HG03108 (cell line): Measurements from ENCODE around the gene GMDS.

Experiments
- ATAC-seq: cut with Tn5 transposase; IDR thresholded peaks from one replicate; pipeline ENCODE4 v1.9.1; 2021; ENCODE audit warnings: moderate library complexity; ENCODE audit not compliant: unreplicated experiment

Gene GMDS

GRCh38 chr6:2140438-2141128 lies 104.8 kb downstream of the GMDS start:
- ATAC-seq = no peak

- ATAC-seq = no peak
These were observed 110.0 kb downstream of the GMDS start for GRCh38 chr6:2135401-2135800.

- no peak for ATAC-seq
These were observed 110.9 kb downstream of the GMDS start for GRCh38 chr6:2134554-2134953.

- ATAC-seq = no peak
These were observed 111.6 kb downstream of the GMDS start for GRCh38 chr6:2133716-2134310.

- no peak for ATAC-seq
These were observed 112.5 kb downstream of the GMDS start for GRCh38 chr6:2132916-2133315.

DNA sequence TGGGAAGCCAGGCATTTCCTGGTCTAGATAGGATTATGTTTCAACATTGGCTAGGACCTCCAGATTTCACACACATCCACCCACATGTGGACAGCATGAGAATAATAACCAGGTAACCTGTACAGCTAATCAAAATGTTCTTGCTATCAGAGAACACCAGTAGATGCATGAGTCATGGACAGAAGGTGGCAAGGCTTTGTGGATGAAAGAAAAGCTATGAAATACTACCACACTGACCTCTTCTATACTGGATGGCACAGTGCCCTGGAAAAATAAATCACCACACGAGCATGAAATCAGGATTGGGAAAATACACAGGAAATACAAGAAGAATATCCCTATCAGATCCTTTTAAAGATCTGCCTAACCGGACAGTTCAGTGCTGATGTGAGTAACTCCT lies 113.0 kb downstream of the GMDS start:
- ATAC-seq = no peak

DNA sequence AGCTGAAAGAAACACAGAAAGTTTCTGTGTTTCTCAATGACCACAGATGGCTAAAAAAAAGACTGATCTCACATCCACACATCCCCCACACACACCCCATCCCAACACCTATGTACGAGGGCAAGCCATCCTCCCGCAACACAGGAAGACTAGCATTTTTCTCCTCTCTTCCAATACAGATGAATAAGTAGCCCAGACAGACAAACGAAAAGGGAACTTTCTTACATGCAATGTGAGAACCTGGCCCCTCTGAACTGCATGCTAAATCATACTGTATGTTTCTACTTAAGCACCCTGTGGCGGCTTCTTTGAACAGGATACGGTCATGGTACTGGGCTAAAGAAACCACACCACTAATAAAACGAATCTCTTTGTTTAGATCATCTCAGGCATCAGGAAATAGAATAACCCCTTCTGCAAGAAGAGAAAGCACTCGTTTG lies 116.2 kb downstream of the GMDS start:
- no peak for ATAC-seq

DNA sequence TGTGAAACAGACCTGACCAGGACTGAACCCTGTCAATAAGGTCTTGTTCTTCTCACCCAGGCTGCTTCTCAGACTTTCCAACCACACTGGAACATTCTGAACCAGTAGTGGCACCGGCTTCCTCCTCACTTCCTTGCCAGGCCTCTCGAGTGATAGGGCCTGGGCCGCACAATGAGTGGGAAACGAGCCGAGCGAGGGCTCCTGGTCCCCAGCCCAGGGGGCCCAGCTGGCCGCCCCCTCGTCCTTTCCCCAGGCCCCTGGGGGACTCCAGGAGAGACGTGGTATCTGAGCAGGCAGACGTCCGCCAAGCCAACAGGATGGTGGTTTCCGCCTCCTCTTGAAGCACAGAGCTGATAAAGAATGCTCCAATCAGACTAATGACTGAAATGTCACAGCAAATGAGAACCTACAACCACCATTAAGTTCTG lies 117.9 kb downstream of the GMDS start:
- no peak for ATAC-seq

DNA sequence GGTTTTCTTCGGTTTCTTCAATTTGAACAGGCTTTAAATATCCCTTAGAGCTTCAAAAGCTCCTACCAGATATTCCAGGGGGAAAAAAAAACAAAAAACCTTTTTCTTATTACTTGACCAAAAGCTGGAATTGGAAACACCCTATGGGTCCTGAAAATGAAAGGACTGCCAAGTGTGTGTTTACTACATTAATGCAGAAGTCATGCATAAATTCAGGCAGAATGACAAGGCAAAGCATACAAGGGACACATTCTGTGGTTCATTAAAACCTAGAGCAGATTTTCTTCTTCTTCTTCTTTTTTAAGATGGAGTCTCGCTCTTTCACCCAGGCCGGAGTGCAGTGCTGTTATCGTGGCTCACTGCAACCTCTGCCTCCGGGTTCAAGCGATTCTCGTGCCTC lies 119.1 kb downstream of the GMDS start:
- ATAC-seq = no peak

GRCh38 chr6:2125158-2125557 lies 120.2 kb downstream of the GMDS start:
- no peak for ATAC-seq

GRCh38 chr6:2124260-2124709 lies 121.1 kb downstream of the GMDS start:
- ATAC-seq = no peak

DNA sequence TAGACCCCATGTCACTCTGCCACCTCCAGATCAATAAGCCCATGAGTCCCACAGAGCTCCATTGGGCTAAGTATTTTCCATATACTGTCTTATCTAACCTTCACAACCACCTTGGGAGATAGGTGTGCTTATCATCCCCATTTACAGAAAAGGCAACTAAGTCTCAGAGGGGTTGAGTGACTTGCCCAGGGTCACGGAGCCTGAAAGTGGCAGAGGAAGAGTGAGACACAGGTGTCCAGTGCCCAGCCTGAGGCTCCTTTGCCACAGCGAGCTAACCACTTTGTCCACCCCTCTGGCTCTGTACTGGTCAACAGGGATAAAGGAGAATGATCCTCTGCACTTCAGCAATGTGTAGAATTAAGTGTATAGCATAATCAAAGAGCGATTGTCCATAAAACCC lies 124.5 kb downstream of the GMDS start:
- no peak for ATAC-seq

DNA sequence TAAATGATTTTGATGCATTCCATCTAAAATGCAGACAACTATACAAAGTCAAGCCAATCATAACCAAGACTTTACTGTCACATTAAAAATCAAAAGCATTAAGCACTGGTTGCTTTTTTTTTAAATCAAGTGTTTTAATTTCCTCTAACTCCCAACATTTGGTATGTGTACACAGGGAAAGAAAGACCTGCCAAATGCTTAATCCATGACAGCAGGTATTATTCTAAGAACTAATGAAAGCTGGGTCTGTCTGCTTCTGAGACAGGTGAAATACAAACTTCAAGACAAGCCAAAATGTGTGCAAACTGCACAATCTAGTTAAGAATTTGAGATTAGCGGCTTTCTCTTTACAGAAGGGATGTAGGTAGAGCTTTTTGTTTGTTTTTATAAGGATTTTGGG lies 126.1 kb downstream of the GMDS start:
- no peak for ATAC-seq

DNA sequence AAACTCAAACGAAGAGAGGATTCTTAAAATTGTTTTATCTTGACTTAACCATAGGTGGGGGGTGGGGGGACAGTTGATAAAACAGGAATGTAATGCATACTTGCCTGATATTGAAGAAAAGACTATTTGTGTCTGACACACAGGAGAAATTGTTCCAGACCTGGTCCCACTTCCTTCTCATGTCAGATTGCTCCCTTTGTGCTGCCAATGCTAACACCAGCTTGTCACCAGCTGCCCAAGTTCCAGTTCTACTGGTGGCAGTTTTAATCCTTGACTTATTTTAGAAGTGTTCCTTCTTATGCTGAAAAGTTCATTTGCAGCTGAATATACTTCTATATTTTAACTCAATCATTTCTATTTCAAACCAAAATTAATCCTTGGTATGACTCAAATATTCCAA lies 127.3 kb downstream of the GMDS start:
- ATAC-seq = no peak

GRCh38 chr6:2117447-2117846 lies 128.0 kb downstream of the GMDS start:
- no peak for ATAC-seq

GRCh38 chr6:2116496-2116895 lies 128.9 kb downstream of the GMDS start:
- no peak for ATAC-seq

DNA sequence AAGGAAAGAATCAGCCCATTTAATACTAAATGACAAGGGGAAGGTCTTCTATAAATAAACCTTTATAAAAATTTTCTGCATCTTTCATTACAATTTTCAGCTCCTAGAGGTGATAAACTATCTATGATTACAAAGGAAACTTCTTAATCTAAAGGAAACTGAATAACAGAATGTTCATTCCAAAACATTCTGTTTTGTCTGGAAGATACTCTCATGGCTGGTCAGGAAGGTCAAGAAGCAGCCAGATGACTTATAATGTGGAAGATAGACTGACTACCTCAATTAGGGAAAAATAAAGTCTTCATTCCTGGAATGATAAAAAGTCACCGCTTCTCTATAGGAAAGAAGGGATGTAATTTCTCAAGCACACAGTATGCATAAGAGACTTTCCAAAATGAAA lies 131.3 kb downstream of the GMDS start:
- no peak for ATAC-seq

- ATAC-seq = no peak
These were observed 134.2 kb downstream of the GMDS start for GRCh38 chr6:2111162-2111677.

- ATAC-seq = peak; percentile 63
These were observed 134.9 kb downstream of the GMDS start for GRCh38 chr6:2110504-2110903.

- no peak for ATAC-seq
These were observed 135.6 kb downstream of the GMDS start for GRCh38 chr6:2109796-2110195.

DNA sequence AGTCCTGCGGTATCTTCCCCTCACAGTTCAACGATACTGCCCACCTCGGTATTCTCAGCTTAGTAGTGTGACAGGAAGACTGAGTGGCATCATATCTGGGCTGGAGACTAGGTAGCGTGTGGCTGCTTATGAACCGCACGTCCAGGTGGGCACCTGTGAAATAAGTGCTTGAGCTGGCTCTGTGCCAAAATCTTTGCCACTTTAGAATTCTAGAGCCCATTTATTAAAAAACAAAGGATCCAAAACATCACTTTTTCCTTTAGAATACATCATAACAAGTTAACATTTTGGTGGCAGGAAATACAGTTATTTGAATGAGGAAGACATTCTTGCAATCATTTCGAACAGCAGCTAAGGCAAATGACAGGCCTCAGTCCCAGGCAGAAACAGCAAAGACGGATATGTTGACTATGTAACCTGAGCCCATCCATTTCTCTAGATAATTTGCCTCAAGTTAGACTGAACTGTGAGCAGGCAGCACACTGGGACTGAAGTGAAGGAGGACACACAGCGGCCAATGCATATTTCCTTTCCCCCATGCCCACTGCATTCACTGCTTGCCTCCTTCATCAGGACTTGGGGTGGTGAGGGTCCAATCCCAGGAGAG lies 136.6 kb downstream of the GMDS start:
- no peak for ATAC-seq

GRCh38 chr6:2104524-2104880 lies 140.9 kb downstream of the GMDS start:
- no peak for ATAC-seq
